Tibial nerve (tissue), 4 donors: Measurements from ENCODE around the gene MPZL2. TPM values are rescaled to one million over a fixed set of nuclear protein-coding genes. Genes with fewer than 3 reads are reported as not detected.
A peak's percentile ranks its signal among the peaks of the same experiment; 100 is the strongest.

Source experiments
- DNase-seq, 2 donors: peaks; one replicate each; pipeline ENCODE4 v3.0.0-alpha.2; 2019; ENCODE audit warnings: low spot score in 2 of 2
- H3K27ac ChIP-seq, 4 donors: fragments of 200-600 bp; sonication (generic) in 3 of 4; one replicate each; pipeline ENCODE4 v1.5.1; 2017 to 2019; ENCODE audit warnings: mild to moderate bottlenecking in 1 of 4
- H3K27me3 ChIP-seq, 2 donors: fragments of 200-600 bp; sonication (generic) in 1 of 2; one replicate each; pipeline versions ENCODE4 v1.5.1 to v1.6.0; 2017 to 2019
- H3K36me3 ChIP-seq, 3 donors: fragments of 200-600 bp; sonication (generic); one replicate each; pipeline ENCODE4 v1.5.1; 2018 to 2019
- H3K4me1 ChIP-seq, 4 donors: fragments of 200-600 bp; sonication (generic) in 3 of 4; one replicate each; pipeline ENCODE4 v1.5.1; 2017 to 2019
- H3K4me3 ChIP-seq, 4 donors: fragments of 200-600 bp; sonication (generic) in 3 of 4; one replicate each; pipeline ENCODE4 v1.5.1; 2017 to 2019; ENCODE audit warnings: mild to moderate bottlenecking in 1 of 4, moderate library complexity in 1 of 4
- H3K9me3 ChIP-seq, 4 donors: fragments of 200-600 bp; sonication (generic) in 3 of 4; one replicate each; pipeline ENCODE4 v1.5.1; 2017 to 2019
- CTCF ChIP-seq, 5 experiments: fragments of 200-600 bp in 3 of 5; fragments of 450-650 bp in 2 of 5; sonication (generic) in 3 of 5; IDR thresholded peaks; one replicate each; pipeline ENCODE4 v1.5.1; 2016 to 2019; ENCODE audit warnings: antibody characterized with exemption in 5 of 5, mild to moderate bottlenecking in 3 of 5, moderate library complexity in 2 of 5
- EP300 ChIP-seq, 2 donors: sonication (generic); formaldehyde crosslinking; IDR thresholded peaks; one replicate each; pipeline ENCODE4 v1.6.1; 2017; ENCODE audit warnings: antibody characterized with exemption in 2 of 2, mild to moderate bottlenecking in 1 of 2
- POLR2A ChIP-seq, 2 donors: fragments of 450-650 bp; IDR thresholded peaks; one replicate each; pipeline ENCODE4 v1.6.1; 2017; ENCODE audit warnings: antibody characterized with exemption in 2 of 2, mild to moderate bottlenecking in 2 of 2, moderate library complexity in 2 of 2
- WGBS, 2 donors: methylation state at CpG; one replicate each; pipeline ENCODE4 v1.1.5; 2018; 5-methylcytosine and 5-hydroxymethylcytosine counted together
- total RNA-seq, 4 donors: library from RNA; depleted of rRNA; stranded (reverse); fragments of >200 nt; gene quantifications; one replicate each; pipeline ENCODE4 v1.1.0, GENCODE V29; 2016

MPZL2 gene
- total RNA-seq, 4 donors from 2014 or later: 6.7 to 53.7 (median 27.0) TPM

GRCh38 chr11:118276422-118276821 lies 12.3 kb upstream of the MPZL2 start:
- no peak overlapping the region for H3K27ac ChIP-seq
- H3K9me3 ChIP-seq: no peaks in the 10 kb centered on the region
- peaks cover 0 to 20% of the 10 kb centered on the region in 2 donors for H3K27me3 ChIP-seq
- TF ChIP-seq CTCF (IDR thresholded peaks at IDR 0.05): no peak
- no peak for TF ChIP-seq POLR2A (IDR thresholded peaks at IDR 0.05)
- no peak for TF ChIP-seq EP300 (IDR thresholded peaks at IDR 0.05)
- no peak for DNase-seq
- 60 to 70% methylated on average over 1 of the region's 1 CpG for WGBS, 2 donors
- no peak overlapping the region for H3K4me3 ChIP-seq
- no peaks in the 10 kb centered on the region for H3K4me1 ChIP-seq
- H3K36me3 ChIP-seq: no peaks in the 10 kb centered on the region

DNA sequence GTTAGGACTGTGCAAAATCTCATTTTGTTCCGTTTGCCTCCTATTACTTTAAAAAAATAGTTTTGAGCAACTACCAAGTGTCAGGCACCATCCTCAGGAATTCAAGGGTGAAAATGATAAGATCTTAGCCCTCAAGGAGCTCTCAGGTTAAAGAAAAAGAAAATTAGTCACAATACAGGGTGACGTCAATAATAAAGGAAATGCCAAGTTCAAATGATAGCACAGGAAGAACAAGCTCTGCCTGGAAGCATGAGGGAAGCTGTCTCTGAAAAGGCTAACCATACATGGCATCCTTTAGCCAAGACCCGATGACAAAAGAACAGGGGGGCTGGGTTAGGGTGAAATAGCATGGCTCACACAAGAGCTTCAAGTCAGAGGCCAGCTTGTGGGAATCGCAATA lies 11.1 kb upstream of the MPZL2 start:
- WGBS, 2 donors: 53 to 58% methylated on average over 4 of the region's 4 CpGs
- TF ChIP-seq POLR2A (IDR thresholded peaks at IDR 0.05) (no peak), CTCF (IDR thresholded peaks at IDR 0.05) (no peak), EP300 (IDR thresholded peaks at IDR 0.05) (peak in 1 of 2 donors; percentile 57)
- Histone ChIP-seq H3K4me3 (no peak overlapping the region), H3K4me1 (no peaks in the 10 kb centered on the region), H3K27me3 (peaks cover 0 to 16% of the 10 kb centered on the region in 2 donors), H3K27ac (peak overlapping the region in 1 of 4 donors; percentile 61), H3K9me3 (no peaks in the 10 kb centered on the region), H3K36me3 (no peaks in the 10 kb centered on the region)
- no peak for DNase-seq

- H3K27me3 ChIP-seq: peaks cover 0 to 16% of the 10 kb centered on the region in 2 donors
- H3K9me3 ChIP-seq: no peaks in the 10 kb centered on the region
- TF ChIP-seq POLR2A (IDR thresholded peaks at IDR 0.05) (no peak), EP300 (IDR thresholded peaks at IDR 0.05) (no peak), CTCF (IDR thresholded peaks at IDR 0.05) (no peak)
- H3K4me1 ChIP-seq: no peaks in the 10 kb centered on the region
- H3K36me3 ChIP-seq: no peaks in the 10 kb centered on the region
- no peak for DNase-seq
- WGBS, 2 donors: 70 to 91% methylated on average over 2 of the region's 2 CpGs
- H3K27ac ChIP-seq: no peak overlapping the region
- H3K4me3 ChIP-seq: no peak overlapping the region
These were observed 10.1 kb upstream of the MPZL2 start for GRCh38 chr11:118274186-118274585.

GRCh38 chr11:118272001-118272400 lies 7.9 kb upstream of the MPZL2 start:
- Histone ChIP-seq H3K4me1 (no peaks in the 10 kb centered on the region), H3K4me3 (no peak overlapping the region), H3K36me3 (no peaks in the 10 kb centered on the region), H3K27ac (no peak overlapping the region), H3K9me3 (no peaks in the 10 kb centered on the region), H3K27me3 (peaks cover 0 to 25% of the 10 kb centered on the region in 2 donors)
- no peak for TF ChIP-seq EP300 (IDR thresholded peaks at IDR 0.05)
- no peak for TF ChIP-seq POLR2A (IDR thresholded peaks at IDR 0.05)
- TF ChIP-seq CTCF (IDR thresholded peaks at IDR 0.05): no peak
- no peak for DNase-seq
- WGBS, 2 donors: 72 to 73% methylated on average over 2 of the region's 2 CpGs

GRCh38 chr11:118267486-118267885 lies 3.4 kb upstream of the MPZL2 start:
- no peak overlapping the region for H3K27ac ChIP-seq
- no peaks in the 10 kb centered on the region for H3K9me3 ChIP-seq
- H3K36me3 ChIP-seq: no peaks in the 10 kb centered on the region
- no peak overlapping the region for H3K4me3 ChIP-seq
- TF ChIP-seq CTCF (IDR thresholded peaks at IDR 0.05): no peak
- no peak for TF ChIP-seq POLR2A (IDR thresholded peaks at IDR 0.05)
- no peak for TF ChIP-seq EP300 (IDR thresholded peaks at IDR 0.05)
- peaks cover 0 to 42% of the 10 kb centered on the region in 2 donors for H3K27me3 ChIP-seq
- WGBS, 2 donors: 75 to 83% methylated on average over 4 of the region's 4 CpGs
- DNase-seq: no peak
- H3K4me1 ChIP-seq: peaks cover 0 to 24% (median 0%) of the 10 kb centered on the region in 4 donors
